T-cell (primary cell): ENCODE data around the gene IGFBP3. TPM values are rescaled to one million over a fixed set of nuclear protein-coding genes. Genes with fewer than 3 reads are reported as not detected.

Experiments used
- ATAC-seq, 4 experiments: fragments of 200-7000 bp in 3 of 4; fragments of 150-1000 bp in 1 of 4; cut with Tn5 transposase; replicated peaks in 1 of 4; 1 replicate in 3 of 4; 2 replicates in 1 of 4; pipeline ENCODE4 v1.10.0; 2021; ENCODE audit warnings: moderate library complexity in 3 of 4, mild to moderate bottlenecking in 2 of 4, moderate number of reproducible peaks in 1 of 4
- CTCF ChIA-PET, 2 donors: fragments of 300-600 bp; sonication (Branson Sonifier 250); formaldehyde crosslinking; loops; one replicate each; lab custom pipeline; 2022; ENCODE audit warnings: antibody characterized with exemption in 2 of 2; lab: Charles Lee
- POLR2A ChIA-PET, 2 donors: fragments of 300-600 bp; sonication (Branson Sonifier 250); formaldehyde crosslinking; loops; one replicate each; lab custom pipeline; 2022; ENCODE audit warnings: antibody characterized with exemption in 2 of 2; lab: Charles Lee
- DNase-seq, 35 experiments: peaks; one replicate each; pipeline versions ENCODE4 v3.0.0 to v3.0.0-alpha.2; 2013 to 2023
- H3K27ac ChIP-seq: one replicate; pipeline ENCODE4 v1.5.1; 2013; ENCODE audit warnings: low read length
- H3K27me3 ChIP-seq, 2 experiments: replicated peaks in 1 of 2; 1 replicate in 1 of 2; 2 replicates in 1 of 2; pipeline versions ENCODE4 v1.6.1 to v1.7.0; 2013; ENCODE audit warnings: low read length in 1 of 2, mixed read lengths in 1 of 2; ENCODE audit not compliant: control insufficient read depth in 2 of 2, insufficient read depth in 2 of 2; ENCODE audit errors: extremely low read depth in 1 of 2
- H3K36me3 ChIP-seq, 2 donors: 1 replicate in 1 of 2; 2 replicates in 1 of 2; pipeline versions ENCODE4 v1.6.1 to v1.7.0; 2013; ENCODE audit warnings: low read length in 1 of 2; ENCODE audit not compliant: control insufficient read depth in 2 of 2, insufficient read depth in 1 of 2; ENCODE audit errors: extremely low read depth in 1 of 2
- H3K4me1 ChIP-seq, 2 experiments: 1 replicate in 1 of 2; 2 replicates in 1 of 2; pipeline versions ENCODE4 v1.6.1 to v1.7.0; 2013; ENCODE audit warnings: low read length in 2 of 2, mixed read lengths in 1 of 2; ENCODE audit not compliant: insufficient read depth in 2 of 2, control insufficient read depth in 1 of 2; ENCODE audit errors: extremely low read depth in 1 of 2
- H3K4me3 ChIP-seq, 2 donors: 1 replicate in 1 of 2; 2 replicates in 1 of 2; pipeline versions ENCODE4 v1.5.1 to v1.7.0; 2013; ENCODE audit warnings: mild to moderate bottlenecking in 2 of 2, low read length in 1 of 2, moderate library complexity in 1 of 2; ENCODE audit not compliant: control insufficient read depth in 1 of 2; ENCODE audit errors: extremely low read depth in 1 of 2
- H3K9me3 ChIP-seq: 2 replicates; pipeline ENCODE4 v1.7.0; 2013
- H3K27ac Mint-ChIP-seq, 2 donors: one replicate each; pipeline ENCODE4 v1.8.0; 2020 to 2021; ENCODE audit warnings: mild to moderate bottlenecking in 2 of 2, mixed read lengths in 2 of 2
- H3K27me3 Mint-ChIP-seq, 2 donors: one replicate each; pipeline ENCODE4 v1.8.0; 2021 to 2022; ENCODE audit warnings: mixed read lengths in 2 of 2
- H3K36me3 Mint-ChIP-seq: one replicate; pipeline ENCODE4 v1.8.0; 2021; ENCODE audit warnings: mixed read lengths
- H3K4me1 Mint-ChIP-seq, 3 donors: one replicate each; pipeline ENCODE4 v1.8.0; 2020 to 2022; ENCODE audit warnings: mixed read lengths in 3 of 3, mild to moderate bottlenecking in 1 of 3
- H3K4me3 Mint-ChIP-seq, 3 donors: one replicate each; pipeline ENCODE4 v1.8.0; 2020 to 2022; ENCODE audit warnings: mild to moderate bottlenecking in 3 of 3, mixed read lengths in 3 of 3, moderate library complexity in 3 of 3
- H3K9me3 Mint-ChIP-seq, 3 donors: one replicate each; pipeline ENCODE4 v1.8.0; 2020 to 2022; ENCODE audit warnings: mixed read lengths in 3 of 3
- WGBS: methylation state at CpG from one replicate; pipeline ENCODE4 v1.1.5; 2013; ENCODE audit warnings: missing lambda C conversion rate; ENCODE audit not compliant: insufficient coverage; 5-methylcytosine and 5-hydroxymethylcytosine counted together
- total RNA-seq, 35 experiments: library from RNA in 6 of 35; stranded (reverse) in 6 of 35; fragments of 120-200 nt in 1 of 35; gene quantifications; one replicate each; pipeline versions ENCODE4 v1.2.1 to v1.2.4 and lab custom pipeline; 2013 to 2026

The IGFBP3 gene
- total RNA-seq, 5 donors from 2014 or later (not counting 1 experiment from before 2014, with no cell fraction given), result 3.9 to 20.5 (median 8.2) TPM

GRCh38 chr7:45893374-45893995 lies 27.6 kb downstream of the IGFBP3 start:
- H3K4me3 ChIP-seq, result no peak overlapping the region
- H3K27me3 Mint-ChIP-seq, result peaks cover 65% of the 10 kb centered on the region in 2 donors
- H3K36me3 Mint-ChIP-seq, result no peaks in the 10 kb centered on the region
- no peak overlapping the region for H3K4me3 Mint-ChIP-seq
- H3K4me1 Mint-ChIP-seq, result no peaks in the 10 kb centered on the region
- ATAC-seq (no peak), DNase-seq (no peak)
- H3K9me3 Mint-ChIP-seq, result no peaks in the 10 kb centered on the region
- H3K4me1 ChIP-seq, result no peaks in the 10 kb centered on the region
- no peaks in the 10 kb centered on the region for H3K36me3 ChIP-seq
- no peak overlapping the region for H3K27ac ChIP-seq
- 55% methylated on average over 2 of the region's 5 CpGs for WGBS
- H3K27ac Mint-ChIP-seq, result no peak overlapping the region
- ChIA-PET CTCF (no interaction called here), POLR2A (no interaction called here)
- peaks cover 7 to 38% of the 10 kb centered on the region in 2 experiments for H3K27me3 ChIP-seq
- H3K9me3 ChIP-seq, result no peaks in the 10 kb centered on the region

GRCh38 chr7:45892407-45893035 lies 28.6 kb downstream of the IGFBP3 start:
- no peaks in the 10 kb centered on the region for H3K36me3 Mint-ChIP-seq
- ChIA-PET POLR2A (no interaction called here), CTCF (interaction anchor here in 1 of 2 donors (0.8 kb wide), 1 partner anchor 1288 kb away, joined by 3 read pairs; no protein-coding TSS in a partner anchor)
- H3K27me3 ChIP-seq, result peaks cover 7 to 48% of the 10 kb centered on the region in 2 experiments
- H3K27me3 Mint-ChIP-seq, result peaks cover 66 to 71% of the 10 kb centered on the region in 2 donors
- no peaks in the 10 kb centered on the region for H3K9me3 Mint-ChIP-seq
- ATAC-seq, result no peak
- no peak overlapping the region for H3K27ac Mint-ChIP-seq
- peaks cover 0 to 5% (median 2%) of the 10 kb centered on the region in 3 donors for H3K4me1 Mint-ChIP-seq
- no peak overlapping the region for H3K4me3 Mint-ChIP-seq
- WGBS, result 83% methylated on average over 4 of the region's 6 CpGs
- H3K9me3 ChIP-seq, result no peaks in the 10 kb centered on the region
- no peak overlapping the region for H3K4me3 ChIP-seq
- H3K36me3 ChIP-seq, result no peaks in the 10 kb centered on the region
- H3K27ac ChIP-seq, result no peak overlapping the region
- DNase-seq, result no peak
- no peaks in the 10 kb centered on the region for H3K4me1 ChIP-seq

- no peaks in the 10 kb centered on the region for H3K36me3 ChIP-seq
- CTCF ChIA-PET, result interaction anchor here in 1 of 2 donors (0.8 kb wide), 1 partner anchor 1289 kb away, joined by 3 read pairs; no protein-coding TSS in a partner anchor
- H3K27me3 ChIP-seq, result peaks cover 7 to 52% of the 10 kb centered on the region in 2 experiments
These were observed 29.3 kb downstream of the IGFBP3 start for GRCh38 chr7:45891462-45892402.

GRCh38 chr7:45890902-45891461 lies 30.1 kb downstream of the IGFBP3 start:
- DNase-seq, result peak in 1 of 35 experiments; percentile 38
- Mint-ChIP-seq H3K9me3 (no peaks in the 10 kb centered on the region), H3K36me3 (no peaks in the 10 kb centered on the region), H3K27me3 (peaks cover 69 to 76% of the 10 kb centered on the region in 2 donors), H3K27ac (no peak overlapping the region), H3K4me3 (no peak overlapping the region), H3K4me1 (peaks cover 0 to 5% (median 2%) of the 10 kb centered on the region in 3 donors)
- WGBS, result no CpG with 5 or more reads among the region's 6 CpGs
- ChIA-PET POLR2A (no interaction called here), CTCF (no interaction called here)
- H3K9me3 ChIP-seq, result no peaks in the 10 kb centered on the region
- ATAC-seq, result no peak
- no peak overlapping the region for H3K4me3 ChIP-seq
- H3K4me1 ChIP-seq, result no peaks in the 10 kb centered on the region
- H3K27ac ChIP-seq, result no peak overlapping the region
- no peaks in the 10 kb centered on the region for H3K36me3 ChIP-seq
- peaks cover 7 to 52% of the 10 kb centered on the region in 2 experiments for H3K27me3 ChIP-seq

More at GRCh38 chr7:45891462-45892402, 29.3 kb downstream of the IGFBP3 start:
- H3K4me3 ChIP-seq, result no peak overlapping the region
- H3K36me3 Mint-ChIP-seq, result no peaks in the 10 kb centered on the region
- DNase-seq (no peak), ATAC-seq (no peak)
- POLR2A ChIA-PET, result no interaction called here
- no peaks in the 10 kb centered on the region for H3K9me3 ChIP-seq
- H3K4me1 ChIP-seq, result no peaks in the 10 kb centered on the region
- H3K4me3 Mint-ChIP-seq, result no peak overlapping the region
- peaks cover 0 to 5% (median 2%) of the 10 kb centered on the region in 3 donors for H3K4me1 Mint-ChIP-seq
- no peak overlapping the region for H3K27ac ChIP-seq
- peaks cover 71 to 77% of the 10 kb centered on the region in 2 donors for H3K27me3 Mint-ChIP-seq
- H3K9me3 Mint-ChIP-seq, result no peaks in the 10 kb centered on the region
- 80% methylated on average over 5 of the region's 10 CpGs for WGBS
- H3K27ac Mint-ChIP-seq, result no peak overlapping the region

- ATAC-seq (no peak), DNase-seq (no peak)
- Histone ChIP-seq H3K9me3 (no peaks in the 10 kb centered on the region), H3K27ac (no peak overlapping the region), H3K4me1 (no peaks in the 10 kb centered on the region), H3K36me3 (no peaks in the 10 kb centered on the region), H3K27me3 (peaks cover 7 to 54% of the 10 kb centered on the region in 2 experiments), H3K4me3 (no peak overlapping the region)
- Mint-ChIP-seq H3K4me3 (no peak overlapping the region), H3K27me3 (peaks cover 69 to 75% of the 10 kb centered on the region in 2 donors), H3K4me1 (peaks cover 0 to 5% (median 2%) of the 10 kb centered on the region in 3 donors), H3K27ac (no peak overlapping the region), H3K9me3 (no peaks in the 10 kb centered on the region), H3K36me3 (no peaks in the 10 kb centered on the region)
- CTCF ChIA-PET, result interaction anchor here in 1 of 2 donors (0.6 to 1.3 kb wide), 2 partner anchors 13 to 51 kb away, joined by 3 to 6 read pairs; no protein-coding TSS in a partner anchor
- POLR2A ChIA-PET, result no interaction called here
- WGBS, result 74% methylated on average over 4 of the region's 8 CpGs
These were observed 30.8 kb downstream of the IGFBP3 start for GRCh38 chr7:45890125-45890901.
